A549 treated with DMSO at 1 μM for 4 hours (cell line): Measurements from ENCODE around the gene GANC. TPM values are rescaled to one million over a fixed set of nuclear protein-coding genes. Genes with fewer than 3 reads are reported as not detected.

Experiments used
- total RNA-seq: library from RNA; stranded (reverse); fragments of 200-300 nt; extraction: Qiagen RNA extraction; gene quantifications from 5 replicates; pipeline ENCODE4 v1.2.3, GENCODE V29; 2022; ENCODE audit warnings: low read depth

Gene GANC, protein sequence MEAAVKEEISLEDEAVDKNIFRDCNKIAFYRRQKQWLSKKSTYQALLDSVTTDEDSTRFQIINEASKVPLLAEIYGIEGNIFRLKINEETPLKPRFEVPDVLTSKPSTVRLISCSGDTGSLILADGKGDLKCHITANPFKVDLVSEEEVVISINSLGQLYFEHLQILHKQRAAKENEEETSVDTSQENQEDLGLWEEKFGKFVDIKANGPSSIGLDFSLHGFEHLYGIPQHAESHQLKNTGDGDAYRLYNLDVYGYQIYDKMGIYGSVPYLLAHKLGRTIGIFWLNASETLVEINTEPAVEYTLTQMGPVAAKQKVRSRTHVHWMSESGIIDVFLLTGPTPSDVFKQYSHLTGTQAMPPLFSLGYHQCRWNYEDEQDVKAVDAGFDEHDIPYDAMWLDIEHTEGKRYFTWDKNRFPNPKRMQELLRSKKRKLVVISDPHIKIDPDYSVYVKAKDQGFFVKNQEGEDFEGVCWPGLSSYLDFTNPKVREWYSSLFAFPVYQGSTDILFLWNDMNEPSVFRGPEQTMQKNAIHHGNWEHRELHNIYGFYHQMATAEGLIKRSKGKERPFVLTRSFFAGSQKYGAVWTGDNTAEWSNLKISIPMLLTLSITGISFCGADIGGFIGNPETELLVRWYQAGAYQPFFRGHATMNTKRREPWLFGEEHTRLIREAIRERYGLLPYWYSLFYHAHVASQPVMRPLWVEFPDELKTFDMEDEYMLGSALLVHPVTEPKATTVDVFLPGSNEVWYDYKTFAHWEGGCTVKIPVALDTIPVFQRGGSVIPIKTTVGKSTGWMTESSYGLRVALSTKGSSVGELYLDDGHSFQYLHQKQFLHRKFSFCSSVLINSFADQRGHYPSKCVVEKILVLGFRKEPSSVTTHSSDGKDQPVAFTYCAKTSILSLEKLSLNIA (N-terminal part only)
- 5.7 to 8.1 TPM (median 7.0 TPM) in 5 replicates for total RNA-seq

GRCh38 chr15:42272939-42273899, at the start of gene GANC, which contains the start of gene TMEM87A:
Gene GANC (plus strand): TSS chr15:42273201. CDS start chr15:42274482, 1,281 bp downstream.
Gene TMEM87A (minus strand): TSS chr15:42273433. CDS start chr15:42273398, 35 bp downstream.

DNA sequence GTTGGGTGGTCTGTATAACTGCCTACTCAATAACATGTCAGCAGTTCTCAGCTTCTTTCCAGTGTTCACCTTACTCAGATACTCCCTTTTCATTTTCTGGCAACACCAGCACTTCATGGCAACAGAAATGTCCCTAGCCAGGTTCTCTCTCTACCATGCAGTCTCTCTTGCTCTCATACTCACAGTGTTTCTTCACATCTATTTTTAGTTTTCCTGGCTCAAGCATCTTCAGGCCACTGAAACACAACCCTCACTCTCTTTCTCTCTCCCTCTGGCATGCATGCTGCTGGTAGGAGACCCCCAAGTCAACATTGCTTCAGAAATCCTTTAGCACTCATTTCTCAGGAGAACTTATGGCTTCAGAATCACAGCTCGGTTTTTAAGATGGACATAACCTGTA, 86.2 kb downstream of the GANC start, which contains the start of gene CAPN3:
TSS of gene CAPN3 (plus strand) at position 253 of the 400 bp plus-strand sequence. CDS start 305 bp downstream, outside the sequence.

Other genes with a start within 250 kb of the GANC start
- not detected in 5 replicates for gene PLA2G4D, start 178.6 kb upstream of the GANC start, total RNA-seq
- not detected in 5 replicates for gene PLA2G4F, start 116.6 kb upstream of the GANC start, total RNA-seq
- gene VPS39, start 64.9 kb upstream of the GANC start, total RNA-seq = 14.8 to 18.1 TPM (median 18.0 TPM) in 5 replicates
- 25.9 to 37.8 TPM (median 28.8 TPM) in 5 replicates for gene TMEM87A, start 232 bp downstream of the GANC start, total RNA-seq
- 0.21 to 0.95 TPM (median 0.23 TPM) in 5 replicates for gene CAPN3, start 86.3 kb downstream of the GANC start, total RNA-seq
- 9.9 to 14.8 TPM (median 13.9 TPM) in 5 replicates for gene ZNF106, start 217.9 kb downstream of the GANC start, total RNA-seq
- 15.5 to 37.7 TPM (median 21.1 TPM) in 5 replicates for gene SNAP23, start 222.4 kb downstream of the GANC start, total RNA-seq